ENCODE measurements around the gene GUCA2A.

The GUCA2A gene

GRCh38 chr1:42133809-42134526 lies 30.6 kb downstream of the GUCA2A start:
- no peak for DNase-seq (ENCODE audit: low read depth)
- no peak overlapping the region for H3K4me3 ChIP-seq (ENCODE audit: low read depth, low read length)
- TF ChIP-seq CTCF (IDR thresholded peaks at IDR 0.05; ENCODE audit: low read depth, low read length, missing control alignments) = no peak

- TF ChIP-seq CTCF (IDR thresholded peaks at IDR 0.05; ENCODE audit: low read depth, low read length, missing control alignments) = no peak
- no peak for DNase-seq (ENCODE audit: low read depth)
- no peak overlapping the region for H3K4me3 ChIP-seq (ENCODE audit: low read depth, low read length)
Measured at GRCh38 chr1:42133390-42133789, 31.2 kb downstream of the GUCA2A start.

- no peak for TF ChIP-seq CTCF (IDR thresholded peaks at IDR 0.05; ENCODE audit: low read depth, low read length, missing control alignments)
- no peak overlapping the region for H3K4me3 ChIP-seq (ENCODE audit: low read depth, low read length)
- no peak for DNase-seq (ENCODE audit: low read depth)
Measured at GRCh38 chr1:42130061-42130660, 34.4 kb downstream of the GUCA2A start.

- TF ChIP-seq CTCF (IDR thresholded peaks at IDR 0.05; ENCODE audit: low read depth, low read length, missing control alignments) = no peak
- DNase-seq (ENCODE audit: low read depth) = no peak
Measured at GRCh38 chr1:42128964-42129363, 35.6 kb downstream of the GUCA2A start.

GRCh38 chr1:42128499-42128898 lies 36.0 kb downstream of the GUCA2A start:
- TF ChIP-seq CTCF (IDR thresholded peaks at IDR 0.05; ENCODE audit: low read depth, low read length, missing control alignments) = no peak
- DNase-seq (ENCODE audit: low read depth) = no peak
- no peak overlapping the region for H3K4me3 ChIP-seq (ENCODE audit: low read depth, low read length)

More at GRCh38 chr1:42128964-42129363, 35.6 kb downstream of the GUCA2A start:
- H3K4me3 ChIP-seq (ENCODE audit: low read depth, low read length) = no peak overlapping the region

- no peak for DNase-seq (ENCODE audit: low read depth)
- H3K4me3 ChIP-seq (ENCODE audit: low read depth, low read length) = no peak overlapping the region
- TF ChIP-seq CTCF (IDR thresholded peaks at IDR 0.05; ENCODE audit: low read depth, low read length, missing control alignments) = no peak
Measured at GRCh38 chr1:42127767-42128166, 36.8 kb downstream of the GUCA2A start.

GRCh38 chr1:42125552-42125951 lies 39.0 kb downstream of the GUCA2A start:
- no peak for DNase-seq (ENCODE audit: low read depth)
- TF ChIP-seq CTCF (IDR thresholded peaks at IDR 0.05; ENCODE audit: low read depth, low read length, missing control alignments) = no peak
- H3K4me3 ChIP-seq (ENCODE audit: low read depth, low read length) = no peak overlapping the region
